ENCODE results near the gene PGF. TPM values are rescaled to one million over a fixed set of nuclear protein-coding genes. Genes with fewer than 3 reads are reported as not detected.

Gene PGF
- total RNA-seq, 1 donor from 2014 or later = 8.6 TPM

DNA sequence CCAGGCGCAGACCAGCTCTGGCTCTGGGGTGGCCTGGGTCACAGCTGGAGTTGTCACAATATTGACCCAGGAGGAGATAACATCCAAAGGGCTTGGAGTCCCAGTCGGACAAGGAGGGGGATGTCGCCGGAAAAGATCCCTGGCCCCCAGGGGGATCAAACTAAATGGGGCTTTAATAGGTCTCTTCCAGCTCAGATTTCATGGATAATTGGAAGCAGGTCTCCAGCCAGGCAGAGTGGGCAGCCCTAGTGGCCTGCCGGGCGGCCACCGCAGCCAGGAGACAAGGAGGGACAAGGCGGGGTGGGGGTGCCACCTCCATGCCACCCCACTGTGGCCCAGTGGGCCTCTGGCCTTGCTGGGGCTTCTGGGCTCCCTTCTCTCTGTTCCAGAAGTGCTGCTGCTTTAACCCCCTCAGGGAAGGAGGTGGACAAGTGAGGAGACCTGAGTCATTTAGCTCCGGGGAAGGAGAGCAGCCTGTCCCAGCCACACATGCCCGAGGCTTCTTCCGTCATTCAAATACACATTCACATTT lies 23.1 kb upstream of the PGF start:
- no peak for DNase-seq

DNA sequence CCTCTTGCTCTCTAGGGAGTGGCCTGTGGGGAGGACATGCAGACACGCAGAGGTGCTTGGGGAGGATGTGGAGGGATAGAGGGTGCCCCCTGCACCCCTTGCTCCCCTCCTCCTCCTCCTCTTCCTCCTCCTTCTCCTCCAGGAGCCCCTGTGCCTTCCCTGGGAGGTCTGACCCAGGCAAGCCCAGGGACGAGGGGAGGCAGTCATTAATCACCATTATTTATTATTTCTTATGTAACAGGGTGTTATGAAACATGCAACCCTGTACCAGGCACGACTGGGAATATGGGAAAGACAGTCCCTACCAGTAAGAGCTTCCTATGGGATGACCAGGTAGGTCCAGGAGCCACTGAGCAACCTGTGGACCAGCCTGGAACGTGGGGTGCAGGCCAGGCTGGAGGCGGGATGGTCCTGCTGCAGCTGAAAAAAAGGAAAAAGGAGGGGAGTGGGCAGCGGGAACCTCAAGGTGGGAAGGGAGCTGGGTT lies 22.5 kb upstream of the PGF start:
- no peak for DNase-seq

DNA sequence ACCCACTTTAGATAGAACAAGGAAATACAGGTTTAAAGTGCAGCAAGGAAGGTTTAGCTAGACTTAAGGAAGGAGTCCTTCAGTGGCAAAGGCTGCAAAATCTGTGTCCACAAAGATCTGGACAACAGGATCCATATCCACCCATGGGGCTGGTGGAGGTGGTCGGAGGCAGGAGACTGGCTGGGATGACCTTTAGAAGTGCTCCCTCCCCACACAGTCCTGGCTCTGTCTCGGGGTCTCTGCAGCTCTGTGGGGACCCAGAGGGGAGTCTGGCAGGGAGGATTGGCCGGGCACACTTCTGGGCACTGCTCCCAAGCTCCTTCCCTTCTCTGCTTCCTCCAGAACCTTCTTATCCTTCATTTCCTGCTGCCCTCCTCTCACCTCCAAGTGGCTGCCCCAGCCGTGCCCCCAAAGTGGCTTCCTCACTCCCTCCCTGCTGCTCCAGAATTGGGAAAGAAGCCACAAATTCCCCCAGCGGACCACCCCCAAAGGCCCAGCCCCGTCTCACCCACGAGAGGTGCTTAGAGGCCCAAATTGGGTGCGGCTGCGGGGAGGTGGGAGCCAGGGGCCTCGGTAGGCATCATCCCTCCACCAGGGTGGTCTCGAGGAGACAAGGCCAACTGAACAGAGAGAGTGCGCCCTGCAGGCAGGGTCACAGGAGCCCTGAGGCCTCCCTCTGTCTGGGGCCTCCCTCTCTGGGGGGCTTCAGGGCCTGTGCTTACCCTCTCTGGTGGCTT lies 21.9 kb upstream of the PGF start:
- DNase-seq = no peak

DNA sequence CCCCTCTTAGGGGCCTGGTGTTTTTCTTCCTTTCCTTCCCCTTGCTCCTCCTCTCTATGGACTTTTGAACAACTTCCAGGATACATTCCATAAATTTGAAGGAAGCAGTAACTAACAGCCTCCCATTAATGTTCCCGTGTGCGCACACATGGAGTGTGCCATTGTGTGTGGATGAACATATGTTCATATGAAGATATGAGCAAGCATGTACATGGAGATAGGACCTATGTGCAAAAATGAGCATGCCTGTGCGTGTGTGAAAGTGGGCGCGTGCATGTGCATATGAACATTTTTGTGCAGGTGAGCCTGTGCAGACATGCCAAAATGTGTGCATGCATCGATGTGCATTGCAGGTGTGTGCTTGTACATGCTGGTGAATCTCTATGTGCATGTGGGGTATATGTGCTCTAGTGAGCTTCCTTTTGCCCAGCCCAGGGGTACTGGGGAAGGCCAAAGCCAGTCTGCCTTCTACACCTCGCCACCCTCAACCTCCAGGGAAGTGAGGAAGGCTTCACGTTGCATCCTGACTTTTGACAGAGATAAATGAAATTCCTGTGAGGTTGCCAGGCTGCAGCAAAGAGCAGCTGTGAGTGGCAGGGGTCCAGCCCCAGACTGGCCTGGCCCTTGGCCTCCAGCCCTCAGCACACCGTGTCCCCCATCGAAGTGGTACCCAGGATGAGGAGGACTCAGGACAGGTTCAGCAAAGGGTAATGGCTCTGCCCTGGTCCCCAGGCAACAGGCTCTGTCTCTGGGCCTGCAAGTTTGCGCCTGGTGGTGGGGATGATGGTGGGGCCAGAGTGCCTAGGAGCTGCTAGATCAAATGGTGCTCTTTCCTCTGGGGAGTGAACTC lies 21.1 kb upstream of the PGF start:
- DNase-seq = no peak

DNA sequence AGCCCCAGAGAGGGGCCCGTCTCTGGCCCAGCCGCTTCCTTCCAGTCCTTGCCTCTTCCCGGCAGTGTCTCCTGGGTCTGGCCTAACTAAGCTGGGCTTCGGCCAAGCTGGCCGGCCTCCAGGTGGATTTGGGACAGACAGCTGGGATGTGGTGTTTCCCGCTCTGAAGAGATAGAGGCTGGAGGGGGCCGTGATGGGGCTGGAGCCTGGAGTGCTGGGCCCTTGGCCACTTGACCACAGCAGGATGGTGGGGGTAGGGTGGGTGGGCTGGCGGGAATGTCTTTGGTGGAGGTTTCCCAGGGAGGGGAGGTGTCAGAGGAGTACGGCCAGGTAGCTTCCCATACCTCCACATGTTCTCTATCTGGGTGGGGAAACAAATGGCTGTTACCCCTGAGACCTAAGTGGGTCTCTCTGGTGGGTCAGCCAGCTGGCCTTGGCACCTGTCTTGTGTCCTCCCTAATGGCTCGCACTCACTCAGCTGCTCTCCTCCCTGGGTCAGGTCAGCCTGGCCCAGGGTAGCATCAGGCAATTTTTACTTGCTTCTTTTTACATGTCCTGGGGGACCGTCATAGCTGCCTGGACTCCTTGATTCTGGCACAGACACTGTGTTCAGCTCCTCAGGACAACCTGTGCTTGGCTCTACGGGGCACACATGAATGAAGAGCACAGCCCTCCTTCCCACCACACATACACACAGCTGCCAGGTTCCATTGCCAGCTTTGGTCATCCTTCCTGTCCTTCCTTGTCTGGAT lies 19.8 kb upstream of the PGF start:
- DNase-seq = peak; percentile 94

DNA sequence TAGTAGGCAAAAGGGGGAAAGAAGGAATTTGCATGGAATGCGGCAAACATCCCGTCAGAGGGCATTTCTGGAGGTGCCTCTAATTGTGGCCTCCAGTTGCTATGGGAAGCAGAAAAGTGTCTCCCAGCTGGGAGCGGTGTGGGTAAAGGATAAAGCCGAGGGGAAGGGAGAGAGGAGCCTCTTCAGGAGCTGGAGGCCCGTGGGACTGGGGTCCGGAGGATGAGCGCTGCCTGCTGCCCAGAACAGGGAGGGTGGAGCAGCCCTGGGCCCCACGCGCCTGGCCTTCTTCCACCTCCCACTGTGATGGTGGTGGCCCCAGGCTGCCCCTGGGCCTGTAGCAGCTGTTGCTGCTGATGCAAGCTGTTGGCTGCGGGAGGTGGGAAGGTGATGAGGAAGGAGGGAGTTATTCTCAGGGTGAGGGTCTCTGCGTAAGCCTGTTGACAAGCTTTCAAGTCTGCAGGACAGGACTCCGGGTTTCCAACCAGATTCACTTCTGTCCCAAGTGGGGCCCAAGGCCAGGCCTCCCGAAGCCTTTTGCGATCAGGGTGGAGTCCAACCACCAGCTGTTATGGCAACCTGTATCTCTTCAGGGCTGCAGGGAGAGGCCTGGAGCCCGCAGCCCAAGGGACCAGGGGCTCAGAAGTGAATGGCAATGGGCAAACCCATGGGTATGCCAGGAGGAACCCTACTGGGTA lies 19.1 kb upstream of the PGF start:
- DNase-seq = peak; percentile 81

DNA sequence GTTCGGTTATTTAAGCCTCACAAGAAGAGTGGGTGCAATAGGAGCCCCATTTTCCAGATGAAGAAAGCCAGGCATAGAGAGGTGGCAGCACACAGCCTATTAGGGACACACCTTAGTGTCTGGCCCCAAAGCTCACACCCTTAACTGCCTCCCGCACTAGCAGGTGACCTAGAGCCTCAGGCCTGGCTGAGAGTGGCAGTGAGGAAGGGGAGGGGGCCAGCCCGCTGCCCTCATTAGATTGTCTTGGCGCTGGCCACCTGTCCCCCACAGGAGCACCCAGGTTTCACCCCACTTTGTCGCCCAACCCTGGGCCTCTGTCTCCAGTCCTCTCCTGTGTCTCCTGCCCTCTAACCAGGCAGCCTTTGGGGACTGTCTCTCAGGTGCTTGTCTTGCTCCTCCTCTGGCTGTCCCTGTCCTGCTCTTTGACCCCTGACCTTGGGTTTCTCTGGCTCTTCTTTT lies 18.5 kb upstream of the PGF start:
- no peak for DNase-seq

DNA sequence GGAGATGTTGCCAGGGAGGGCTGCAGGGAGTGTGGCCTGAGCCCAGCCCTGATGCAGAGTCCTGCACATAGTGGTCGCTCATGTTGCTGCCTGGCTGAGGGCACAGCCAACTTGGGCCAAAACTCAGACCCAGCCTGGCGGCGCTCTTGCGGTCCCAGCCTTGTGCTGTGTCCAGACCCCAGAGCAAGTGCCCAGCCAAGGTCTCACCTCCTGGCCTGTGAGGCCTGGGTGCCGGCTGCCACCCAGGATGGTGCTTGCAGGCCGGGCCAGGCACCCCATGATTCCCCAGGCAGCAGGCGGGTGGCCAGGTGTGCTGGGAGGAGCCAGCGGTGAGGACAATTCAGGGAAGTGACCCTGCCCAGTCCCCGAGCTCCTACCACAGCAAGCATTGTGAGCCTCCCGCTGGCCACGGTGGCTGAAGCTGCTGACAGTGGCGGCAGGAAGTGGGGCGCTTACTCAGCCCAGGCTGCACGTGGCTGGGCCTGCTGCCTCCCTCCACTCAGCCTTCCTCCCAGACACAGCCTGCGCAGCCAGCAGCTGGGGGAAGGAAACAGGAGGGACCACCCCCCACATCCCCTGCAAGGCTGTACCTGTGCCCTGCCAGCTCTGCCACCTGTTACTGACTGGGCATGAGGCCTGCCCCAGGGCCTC lies 17.7 kb upstream of the PGF start:
- peak; percentile 53 for DNase-seq

DNA sequence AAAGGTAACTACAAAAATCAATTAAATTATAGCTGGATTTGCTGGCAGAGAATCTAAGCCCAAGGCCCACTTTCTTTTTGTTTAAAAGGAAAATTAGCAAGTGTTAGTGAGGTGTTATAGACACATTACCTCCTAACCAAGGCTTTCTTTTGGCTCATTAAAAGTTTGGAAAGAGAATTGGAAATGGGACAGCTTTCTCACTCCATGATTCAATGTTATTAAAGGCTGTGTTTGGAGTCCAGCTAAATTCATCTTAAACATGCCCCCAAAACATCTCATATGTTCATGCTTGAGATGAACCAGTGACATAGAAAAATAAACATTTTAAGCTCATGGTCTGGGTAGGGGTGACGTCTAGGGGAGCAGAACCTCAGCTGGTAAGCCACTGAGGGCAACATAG lies 13.4 kb upstream of the PGF start:
- no peak for DNase-seq

DNA sequence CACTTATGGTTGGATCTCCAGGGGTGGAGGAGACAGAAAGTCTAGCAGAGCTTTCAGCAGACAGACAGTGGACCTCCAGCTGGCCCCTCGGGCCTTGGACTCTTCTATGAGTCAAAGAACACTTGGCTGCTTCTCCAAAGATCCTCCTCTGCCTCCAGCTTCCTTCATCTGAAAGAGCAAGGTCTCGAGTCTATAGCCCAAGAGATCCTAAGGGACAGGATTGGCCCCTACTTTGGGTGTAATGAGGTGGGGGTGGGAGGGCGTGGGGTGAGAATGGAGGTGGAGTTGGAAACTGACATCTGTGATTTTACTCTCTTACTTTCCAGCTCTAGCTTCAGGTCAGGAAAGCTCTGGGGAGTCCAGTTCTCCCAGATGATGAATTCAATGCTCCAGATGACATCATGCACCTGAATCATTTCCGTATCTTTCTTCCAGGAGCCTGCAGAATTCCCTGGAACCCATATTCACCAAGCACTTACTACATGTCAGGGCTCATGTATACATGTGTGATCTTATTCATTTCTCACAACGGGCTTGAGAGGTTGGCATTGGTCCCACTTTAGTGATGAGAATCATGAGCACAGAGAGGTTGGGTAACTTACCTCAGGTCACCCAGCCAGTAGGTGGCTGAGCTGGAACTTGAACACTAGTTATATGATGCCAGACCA lies 10.2 kb upstream of the PGF start:
- peak; percentile 52 for DNase-seq

DNA sequence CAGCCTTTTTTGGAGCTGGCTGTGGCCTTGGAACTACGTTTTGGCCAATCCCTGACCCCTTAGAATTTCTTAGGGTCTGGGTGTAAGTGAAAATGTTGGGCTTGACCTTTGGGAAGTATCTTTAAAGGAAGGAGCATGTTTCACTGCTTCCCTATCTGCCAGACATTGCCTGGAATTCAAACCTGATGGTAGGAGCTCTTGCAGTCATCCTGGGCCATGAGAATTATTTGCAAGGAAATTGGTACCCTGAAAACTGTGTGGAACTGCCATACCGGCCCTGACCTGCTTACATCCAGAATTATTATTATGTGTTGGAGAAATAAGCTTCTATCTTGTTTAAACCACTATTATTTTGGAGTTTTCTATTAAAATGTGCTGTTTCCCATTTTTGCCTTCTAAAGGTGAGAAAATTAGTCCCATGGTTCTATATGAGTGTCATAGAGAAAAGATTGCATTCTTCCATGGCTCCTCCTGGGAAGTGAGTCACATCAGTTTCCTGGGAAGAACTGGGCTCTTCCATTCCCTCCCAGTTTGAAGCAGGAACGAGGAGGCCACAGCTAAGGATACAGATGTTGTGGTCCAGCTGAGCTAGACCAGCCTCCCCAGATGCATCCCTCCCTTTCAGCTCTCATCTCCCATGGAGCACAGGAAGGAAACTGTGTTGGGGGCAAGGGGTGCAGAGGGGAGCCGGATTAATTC lies 9.5 kb upstream of the PGF start:
- no peak for DNase-seq

DNA sequence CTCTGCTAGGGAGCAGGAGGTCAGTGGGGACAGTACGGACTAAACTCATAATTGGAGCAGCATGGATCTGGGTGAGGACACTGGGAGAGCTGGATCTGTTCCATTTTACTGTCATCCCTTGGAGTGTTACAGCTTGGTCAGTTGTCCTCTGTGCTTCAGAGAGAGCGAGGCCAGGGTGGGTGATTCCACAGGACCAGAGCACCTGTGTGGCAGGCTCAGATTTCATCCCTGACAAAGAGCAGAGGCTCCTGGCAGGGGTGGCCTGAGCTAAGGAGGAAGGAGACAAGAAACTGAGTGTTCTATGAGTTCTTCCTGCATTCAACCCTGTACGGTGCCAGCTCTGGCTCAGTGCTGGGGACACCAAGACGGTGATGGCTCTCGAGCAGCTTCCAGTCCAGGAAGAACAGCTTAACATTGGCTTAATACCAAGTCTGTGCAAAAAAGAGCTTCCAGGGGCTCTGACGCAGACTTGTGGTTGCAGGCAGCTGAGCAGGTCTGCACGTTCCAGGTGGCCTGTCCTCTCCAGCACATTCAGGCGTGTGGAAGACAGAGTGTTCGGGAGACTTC lies 8.4 kb upstream of the PGF start:
- DNase-seq = peak; percentile 85

DNA sequence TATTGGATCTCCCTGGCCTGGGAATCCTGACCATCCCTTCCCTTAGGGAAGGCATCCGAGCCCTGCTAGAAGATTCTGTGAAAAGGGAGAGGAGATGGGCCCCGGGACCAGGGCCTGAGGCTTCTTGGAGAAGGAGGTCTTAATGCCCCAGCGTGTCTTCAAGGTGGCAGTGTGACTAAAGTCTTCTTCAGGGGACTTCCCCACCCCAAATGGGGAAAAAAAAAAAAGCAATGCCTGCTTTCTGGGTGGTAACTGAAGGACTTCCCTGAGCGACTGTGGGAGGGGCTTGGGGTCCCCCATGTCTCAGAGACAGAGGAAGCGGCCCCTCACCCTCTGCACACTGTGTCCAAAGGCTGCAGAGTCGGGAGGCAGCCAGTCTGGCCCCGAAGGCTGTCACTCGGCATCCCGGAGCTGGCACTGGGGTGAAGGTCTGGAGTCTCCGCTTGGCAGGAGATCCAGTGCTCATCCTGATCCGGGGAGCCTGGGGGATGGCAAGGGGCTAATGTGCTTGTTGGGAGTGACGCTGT lies 7.8 kb upstream of the PGF start:
- no peak for DNase-seq

DNA sequence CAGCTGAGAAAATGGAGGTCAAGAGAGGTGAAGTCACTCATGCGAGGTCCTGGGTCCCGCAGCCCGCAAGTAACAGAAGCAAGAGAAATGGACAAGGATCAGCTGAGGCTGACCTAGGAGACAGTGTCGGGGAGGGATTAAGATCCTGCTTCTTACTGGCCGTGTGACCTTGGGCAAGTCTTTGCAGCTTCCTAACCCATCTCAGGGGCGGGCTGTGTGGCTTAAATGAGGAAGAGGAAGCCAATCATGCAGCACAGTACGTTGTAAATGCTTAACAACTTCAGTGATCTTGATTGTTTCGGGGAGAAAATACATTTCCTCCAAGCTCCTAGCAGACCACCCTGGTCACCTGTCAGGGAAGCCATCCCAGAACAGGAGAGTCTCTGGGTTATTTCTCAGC lies 7.1 kb upstream of the PGF start:
- no peak for DNase-seq

DNA sequence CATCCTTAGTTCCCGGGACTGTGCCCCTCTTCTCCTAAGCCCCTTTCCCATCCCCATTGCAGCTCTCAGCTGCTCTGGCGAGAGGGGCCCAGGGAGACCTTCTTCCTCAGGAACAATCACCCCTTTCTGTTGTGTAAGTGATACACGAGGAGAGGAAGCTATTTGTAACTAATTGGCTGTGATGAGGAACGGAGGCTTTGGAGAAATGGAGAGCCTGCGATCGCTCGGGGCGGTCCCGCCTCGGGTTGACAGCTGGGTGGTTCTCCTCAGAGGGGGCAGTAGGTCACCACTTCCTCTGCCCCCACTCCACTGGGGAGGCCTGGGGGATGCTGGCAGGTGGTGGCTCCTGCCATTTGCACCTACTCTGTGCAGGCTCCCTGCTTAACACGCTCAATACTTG lies 6.6 kb upstream of the PGF start:
- DNase-seq = peak; percentile 71

DNA sequence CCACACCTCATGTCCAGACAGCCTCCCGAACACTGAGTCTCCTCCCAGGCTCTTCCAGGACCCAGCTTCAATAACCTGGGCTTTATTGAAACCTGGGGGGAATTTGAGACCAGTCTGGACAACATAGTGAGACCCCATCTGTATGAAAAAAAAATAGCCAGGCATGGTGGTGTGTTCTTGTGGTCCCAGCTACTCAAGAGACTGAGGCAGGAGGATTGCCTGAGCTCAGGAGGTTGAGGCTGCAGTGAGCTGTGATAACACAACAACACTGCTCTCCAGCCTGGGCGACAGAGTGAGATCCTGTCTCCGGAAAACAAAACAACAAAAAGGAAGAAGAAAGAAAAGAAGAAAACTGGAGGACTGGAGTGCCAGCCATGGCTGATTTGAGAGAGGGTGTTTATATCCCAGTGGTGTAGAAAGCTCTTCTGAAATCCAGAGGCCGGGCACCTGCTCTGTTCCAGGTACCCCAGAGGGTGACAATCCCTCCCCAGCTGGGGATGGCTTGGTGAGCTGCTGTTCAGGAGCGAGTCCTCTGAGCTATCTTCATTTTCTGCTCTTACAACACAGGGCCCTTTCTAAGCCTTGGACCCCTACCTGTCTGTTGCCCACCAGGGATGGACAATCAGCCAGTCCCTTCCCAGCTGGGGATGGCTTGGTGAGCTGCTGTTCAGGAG lies 6.0 kb upstream of the PGF start:
- no peak for DNase-seq

DNA sequence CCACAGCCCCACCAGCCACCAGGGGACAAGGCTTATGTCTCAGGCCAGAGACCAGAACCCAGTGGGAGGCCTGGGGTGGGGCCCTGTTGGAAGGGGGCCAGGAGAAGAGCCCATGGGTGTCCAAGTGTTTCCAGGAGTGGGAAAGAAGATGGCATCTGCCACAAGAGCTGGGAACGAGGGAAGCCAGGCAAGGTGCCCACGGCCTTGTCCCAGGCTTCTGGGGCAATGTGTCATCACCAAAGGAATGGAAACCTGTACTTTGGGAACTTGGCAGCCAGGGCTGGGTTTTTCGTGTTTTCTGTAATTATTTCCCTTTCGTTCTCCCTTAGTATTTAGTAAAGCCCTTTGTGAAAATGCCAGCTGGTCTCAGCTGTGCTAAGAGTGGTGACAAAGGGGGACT lies 5.3 kb upstream of the PGF start:
- peak; percentile 77 for DNase-seq

DNA sequence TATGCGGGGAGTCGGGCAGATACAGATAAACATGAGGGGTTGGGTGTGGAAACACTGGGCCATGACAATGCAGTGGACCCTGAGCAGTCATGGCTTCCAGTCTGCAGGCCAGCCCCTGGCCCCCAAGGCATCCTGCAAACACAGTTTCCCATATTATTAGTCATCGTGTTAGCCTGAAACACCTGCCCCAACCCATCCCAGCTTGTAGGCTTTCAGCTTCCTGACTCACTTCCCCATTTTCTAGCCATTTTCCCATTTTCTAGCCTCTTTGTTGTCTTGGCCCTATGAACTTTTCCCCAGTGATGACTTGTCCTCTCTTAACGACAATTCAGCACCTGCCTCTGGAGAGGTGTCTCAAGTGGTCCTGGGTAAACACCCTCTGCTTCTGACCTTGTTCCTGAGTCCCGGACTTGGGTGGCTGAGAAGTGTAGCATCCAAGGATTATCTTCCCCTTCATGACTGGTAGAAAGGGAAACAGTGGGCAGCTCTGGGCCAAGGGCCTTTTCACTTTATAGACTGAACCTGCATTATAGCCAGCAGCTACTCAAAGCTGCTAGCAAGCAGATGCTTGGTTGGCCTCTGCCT lies 4.3 kb upstream of the PGF start:
- DNase-seq = no peak

Data from tongue (tissue), 2 donors.